IPS-18a (cell line): ENCODE results near the gene OLR1.
"Not testable (repeated sequence)": the region's sequence is repeated elsewhere in the genome, so short reads cannot be mapped to it uniquely, and the experiment has no call there.

Experiments used
- H3K27ac ChIP-seq: one replicate; pipeline ENCODE4 v1.5.1; 2013; ENCODE audit warnings: low read length
- H3K27me3 ChIP-seq: one replicate; pipeline ENCODE4 v1.6.1; 2013; ENCODE audit warnings: mild to moderate bottlenecking, low read length; ENCODE audit not compliant: control insufficient read depth, insufficient read depth
- H3K36me3 ChIP-seq: one replicate; pipeline ENCODE4 v1.6.1; 2013; ENCODE audit warnings: low read depth, low read length; ENCODE audit not compliant: control insufficient read depth
- H3K4me1 ChIP-seq: one replicate; pipeline ENCODE4 v1.6.1; 2013; ENCODE audit warnings: low read depth, low read length; ENCODE audit not compliant: control insufficient read depth
- H3K4me3 ChIP-seq: one replicate; pipeline ENCODE4 v1.5.1; 2013; ENCODE audit warnings: low read length
- H3K9ac ChIP-seq: one replicate; pipeline ENCODE4 v1.6.1; 2013; ENCODE audit warnings: mild to moderate bottlenecking, low read length, moderate library complexity
- H3K9me3 ChIP-seq: one replicate; pipeline ENCODE4 v1.6.1; 2013; ENCODE audit warnings: low read depth, low read length; ENCODE audit not compliant: control insufficient read depth

Gene OLR1

DNA sequence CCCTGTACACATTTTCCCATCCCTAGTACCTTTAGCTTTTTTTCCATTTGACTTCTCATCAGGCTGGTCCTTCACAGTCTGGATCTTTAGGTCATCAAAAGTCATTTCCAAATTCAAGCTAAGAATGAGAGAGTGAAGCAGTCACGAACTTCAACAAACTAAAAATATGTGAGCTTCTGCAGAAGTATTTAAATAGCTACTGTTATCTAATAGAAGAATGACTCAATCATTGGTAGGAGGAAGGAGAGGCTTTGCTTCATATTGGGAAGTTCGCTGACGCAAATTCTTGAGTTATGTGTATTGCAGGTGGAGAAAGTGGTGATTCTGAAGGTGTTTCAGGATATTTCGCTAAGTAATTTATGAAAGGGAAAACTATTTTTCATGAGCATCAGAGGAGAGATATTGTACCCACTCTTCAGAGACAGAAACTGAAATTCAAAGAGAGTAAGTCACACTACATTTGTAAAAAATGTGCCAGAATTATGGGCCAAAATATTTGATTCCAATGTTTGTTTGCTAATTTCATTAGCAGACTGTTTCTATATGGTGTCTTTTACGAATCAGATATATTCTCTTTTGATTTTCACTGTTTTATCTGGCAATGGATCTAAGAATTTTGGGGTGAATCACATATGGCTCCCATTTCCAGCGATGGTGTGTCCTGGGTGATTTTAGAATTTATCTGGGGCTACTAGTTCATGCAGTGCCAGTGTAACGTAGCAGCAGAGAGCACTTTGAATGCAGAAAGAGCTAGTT, at the start of gene OLR1:
Gene OLR1 (minus strand): TSS at position 160 of the 756 bp plus-strand sequence. CDS start 55 bp downstream, at position 105.
- Histone ChIP-seq H3K27me3 (no peaks in the 10 kb centered on the region), H3K4me3 (no peak within 1 kb of the TSS), H3K9ac (no peak within 1 kb of the TSS), H3K27ac (no peak within 1 kb of the TSS), H3K4me1 (no peaks in the 10 kb centered on the region), H3K9me3 (no peaks in the 10 kb centered on the region), H3K36me3 (no peaks in the 10 kb centered on the region)

DNA sequence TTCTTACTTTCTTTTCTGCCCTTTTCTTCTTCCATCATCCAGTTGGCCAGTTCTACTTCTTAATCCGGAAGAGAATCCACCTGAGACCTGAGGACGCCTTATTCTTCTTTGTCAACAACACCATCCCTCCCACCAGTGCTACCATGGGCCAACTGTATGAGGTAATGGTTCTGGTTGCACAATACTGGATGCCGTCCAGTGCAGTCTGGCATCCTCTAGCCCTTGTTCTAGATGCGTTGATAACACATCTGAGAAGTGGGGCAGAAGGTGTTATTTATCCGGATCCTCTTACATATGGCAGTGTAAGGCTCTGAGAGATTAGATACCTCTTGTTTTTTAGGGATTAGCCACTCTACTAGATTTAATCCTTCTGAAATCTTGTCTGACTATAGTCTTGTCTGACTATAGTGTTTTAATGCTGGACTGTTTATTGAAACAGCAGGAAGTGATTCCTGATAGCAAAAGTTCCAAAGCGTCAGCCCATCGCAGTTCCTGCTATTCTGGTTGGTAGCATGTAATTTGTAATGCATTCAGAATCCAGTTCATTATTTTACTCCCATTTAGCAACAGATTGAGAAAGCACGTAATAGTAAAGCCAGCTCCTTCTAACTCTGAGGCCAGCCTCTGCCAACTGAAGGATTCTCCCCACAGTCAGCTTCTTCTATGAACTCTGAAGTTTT, 48.6 kb upstream of the OLR1 start:
- H3K9me3 ChIP-seq = no peaks in the 10 kb centered on the region
- H3K4me1 ChIP-seq = peaks cover 4% of the 10 kb centered on the region
- H3K9ac ChIP-seq = no peak overlapping the region
- no peaks in the 10 kb centered on the region for H3K27me3 ChIP-seq
- peaks cover 46% of the 10 kb centered on the region for H3K36me3 ChIP-seq
- no peak overlapping the region for H3K4me3 ChIP-seq
- H3K27ac ChIP-seq = no peak overlapping the region

DNA sequence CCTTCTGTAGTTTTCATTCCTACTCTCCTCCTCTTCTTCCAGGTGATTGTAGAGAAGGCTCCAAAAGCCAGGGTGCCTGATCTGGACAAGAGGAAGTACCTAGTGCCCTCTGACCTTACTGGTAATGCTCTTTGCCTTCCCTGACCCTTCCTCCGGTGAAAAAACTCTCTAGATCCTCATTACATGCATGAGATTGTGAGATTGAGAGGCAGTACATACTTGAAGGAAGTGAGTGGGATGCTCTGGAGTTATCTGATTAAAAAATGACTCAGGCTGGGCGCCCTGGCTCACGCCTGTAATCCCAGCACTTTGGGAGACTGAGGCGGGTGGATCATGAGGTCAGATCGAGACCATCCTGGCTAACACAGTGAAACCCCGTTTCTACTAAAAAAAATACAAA, 46.1 kb upstream of the OLR1 start:
- Histone ChIP-seq H3K9ac (no peak overlapping the region), H3K36me3 (peaks cover 36% of the 10 kb centered on the region), H3K27ac (no peak overlapping the region), H3K4me1 (peaks cover 20% of the 10 kb centered on the region), H3K27me3 (peaks cover 15% of the 10 kb centered on the region), H3K4me3 (no peak overlapping the region), H3K9me3 (no peaks in the 10 kb centered on the region)

DNA sequence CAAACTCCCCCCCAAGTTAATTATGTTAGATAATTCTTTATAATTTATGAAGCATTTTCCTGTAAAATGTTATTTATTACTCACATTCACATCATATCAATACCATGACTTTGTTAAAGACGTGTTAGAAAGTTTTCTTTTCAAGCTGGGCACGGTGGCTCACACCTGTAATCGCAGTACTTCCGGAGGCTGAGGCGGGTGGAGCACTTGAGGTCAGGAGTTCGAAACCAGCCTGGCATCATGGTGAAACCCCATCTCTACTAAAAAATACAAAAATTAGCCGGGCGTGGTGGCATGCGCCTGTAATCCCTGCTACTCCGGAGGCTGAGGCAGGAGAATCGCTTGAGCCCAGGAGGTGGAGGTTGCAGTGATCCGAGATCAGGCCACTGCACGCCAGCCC, 44.0 kb upstream of the OLR1 start:
- not testable (repeated sequence) for H3K27ac ChIP-seq, H3K4me3 ChIP-seq, H3K9ac ChIP-seq, H3K9me3 ChIP-seq
- peaks cover 17% of the 10 kb centered on the region for H3K36me3 ChIP-seq
- peaks cover 15% of the 10 kb centered on the region for H3K27me3 ChIP-seq
- H3K4me1 ChIP-seq = peaks cover 20% of the 10 kb centered on the region

DNA sequence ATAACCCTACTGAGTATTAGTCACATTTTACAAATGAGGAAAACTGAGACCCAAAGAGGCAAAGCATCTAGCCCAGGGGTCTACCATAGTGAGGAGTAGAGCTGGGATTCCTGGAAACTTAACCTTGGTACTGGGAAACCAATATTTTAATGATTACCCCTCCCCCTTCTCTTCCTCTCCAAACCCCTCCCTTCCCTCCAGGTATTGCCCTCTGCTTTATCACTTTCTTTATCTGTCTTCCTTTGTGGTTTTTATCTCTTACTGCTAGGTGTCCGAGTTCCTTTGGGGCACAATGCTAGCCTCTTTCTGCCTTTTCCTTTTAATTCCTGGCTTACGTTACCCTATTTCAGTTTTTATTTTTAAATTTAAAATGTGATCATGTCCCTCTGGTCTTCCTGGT, 43.5 kb upstream of the OLR1 start:
- Histone ChIP-seq H3K27me3 (peaks cover 15% of the 10 kb centered on the region), H3K27ac (no peak overlapping the region), H3K9ac (no peak overlapping the region), H3K36me3 (peaks cover 12% of the 10 kb centered on the region), H3K4me1 (peaks cover 20% of the 10 kb centered on the region), H3K9me3 (no peaks in the 10 kb centered on the region), H3K4me3 (peak overlapping the region; percentile 95)

DNA sequence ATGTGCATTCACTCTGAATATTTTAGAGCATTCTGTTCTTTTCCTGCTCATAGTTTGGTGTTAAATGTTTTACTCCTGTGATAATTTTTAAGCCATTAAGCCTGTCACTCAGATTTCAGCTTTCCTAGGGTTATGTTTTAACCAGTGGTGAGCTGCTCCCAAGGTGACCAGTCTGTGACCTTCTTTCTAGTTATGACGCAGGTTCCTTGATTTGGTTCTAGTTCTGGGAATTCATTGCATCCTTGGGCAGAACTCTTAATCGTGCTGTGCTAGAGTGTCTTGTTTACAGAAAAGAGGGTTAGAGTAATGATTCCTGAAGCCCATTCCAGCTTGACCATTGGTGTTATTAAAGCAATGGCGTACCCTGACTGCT, 42.9 kb upstream of the OLR1 start:
- H3K9me3 ChIP-seq = no peaks in the 10 kb centered on the region
- H3K4me1 ChIP-seq = peaks cover 20% of the 10 kb centered on the region
- H3K4me3 ChIP-seq = peak overlapping the region; percentile 95
- no peak overlapping the region for H3K27ac ChIP-seq
- H3K36me3 ChIP-seq = peaks cover 6% of the 10 kb centered on the region
- peaks cover 15% of the 10 kb centered on the region for H3K27me3 ChIP-seq
- H3K9ac ChIP-seq = no peak overlapping the region

DNA sequence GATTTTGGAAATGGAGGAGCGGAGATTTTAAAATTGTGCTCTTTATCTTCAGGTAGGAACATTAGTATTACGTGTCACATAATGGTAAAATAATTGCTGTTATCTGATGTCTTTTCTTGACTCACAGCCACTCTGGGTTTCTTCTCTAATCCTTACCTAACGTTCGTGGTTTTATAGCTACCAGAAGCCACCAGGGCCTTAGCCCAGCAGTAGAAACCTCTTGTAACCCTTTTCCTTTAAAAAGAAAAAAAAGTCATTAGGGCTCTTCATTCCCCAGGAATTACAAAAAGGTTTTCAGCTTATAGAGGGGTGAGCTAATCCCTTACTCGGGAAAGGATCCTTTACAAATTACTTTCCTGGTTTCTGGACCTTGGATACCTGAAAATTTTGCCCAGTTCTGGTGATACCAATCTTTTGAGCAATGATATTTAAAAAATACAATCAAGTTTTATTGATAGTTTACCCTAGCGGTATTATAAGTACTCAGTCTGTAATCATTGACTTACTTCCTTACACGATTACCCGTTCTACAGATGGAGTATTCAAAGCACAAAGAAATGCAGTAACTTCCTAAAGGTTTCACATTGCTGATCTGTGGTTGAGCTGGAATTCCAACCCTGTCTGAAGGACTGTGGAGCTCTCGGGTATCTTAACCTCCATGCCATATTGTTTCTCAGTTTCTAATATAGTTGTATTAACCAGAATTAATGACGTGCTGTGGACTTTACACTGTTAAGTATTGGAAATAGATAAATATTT, 42.4 kb upstream of the OLR1 start:
- Histone ChIP-seq H3K36me3 (peaks cover 3% of the 10 kb centered on the region), H3K4me1 (peaks cover 20% of the 10 kb centered on the region), H3K9ac (peak overlapping the region; percentile 84), H3K9me3 (no peaks in the 10 kb centered on the region), H3K27ac (no peak overlapping the region), H3K4me3 (peak overlapping the region; percentile 95), H3K27me3 (peaks cover 15% of the 10 kb centered on the region)

DNA sequence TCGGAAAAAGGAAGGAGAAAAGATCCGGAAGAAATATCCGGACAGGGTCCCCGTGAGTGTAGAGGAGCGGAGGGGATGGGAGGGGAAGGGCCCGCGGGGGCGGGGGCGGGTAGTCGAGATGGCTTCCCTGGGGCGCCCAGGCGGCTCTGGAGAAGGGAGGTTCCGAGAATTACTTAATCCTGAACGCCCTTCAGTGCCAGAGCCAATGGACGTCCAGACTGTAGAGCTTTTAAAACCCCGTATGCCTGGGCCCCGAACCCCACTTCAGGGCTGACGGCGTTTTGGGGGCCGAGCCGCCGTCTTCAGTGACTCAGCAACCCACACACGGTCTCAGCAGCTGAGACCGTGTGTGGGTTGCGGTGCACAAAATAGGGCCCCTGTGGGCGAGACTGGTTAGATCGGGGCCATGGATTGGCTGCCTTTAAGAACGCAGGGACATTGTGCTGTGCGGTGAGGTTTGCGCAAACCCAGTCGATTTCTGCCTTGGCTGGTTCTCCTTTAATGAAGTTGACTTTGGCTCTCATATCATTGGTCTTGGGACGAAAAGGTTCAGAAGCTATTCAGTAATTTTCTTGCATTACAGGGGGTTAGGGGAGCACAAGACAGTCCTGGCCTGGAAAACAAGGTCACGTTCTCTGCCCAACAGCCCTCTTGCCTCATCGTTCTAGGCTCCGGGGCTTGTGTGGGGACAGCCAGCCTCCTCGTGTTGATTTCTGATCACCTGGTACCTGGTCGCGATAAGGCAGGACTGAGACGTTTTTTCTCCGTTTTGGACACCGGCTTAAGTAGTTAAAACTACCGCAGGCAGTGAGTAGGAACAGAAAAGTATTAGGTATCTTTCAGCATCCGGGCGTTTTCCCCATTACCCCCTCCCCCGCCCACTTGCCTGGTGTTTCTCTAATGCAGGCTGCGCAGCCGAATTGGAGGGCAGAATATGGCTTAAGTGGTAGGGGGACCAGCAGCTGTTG, 41.5 kb upstream of the OLR1 start:
- peak overlapping the region; percentile 84 for H3K9ac ChIP-seq
- H3K27ac ChIP-seq = peak overlapping the region; percentile 91
- H3K9me3 ChIP-seq = no peaks in the 10 kb centered on the region
- H3K4me3 ChIP-seq = peak overlapping the region; percentile 95
- H3K4me1 ChIP-seq = peaks cover 20% of the 10 kb centered on the region
- H3K27me3 ChIP-seq = peaks cover 15% of the 10 kb centered on the region
- no peaks in the 10 kb centered on the region for H3K36me3 ChIP-seq

DNA sequence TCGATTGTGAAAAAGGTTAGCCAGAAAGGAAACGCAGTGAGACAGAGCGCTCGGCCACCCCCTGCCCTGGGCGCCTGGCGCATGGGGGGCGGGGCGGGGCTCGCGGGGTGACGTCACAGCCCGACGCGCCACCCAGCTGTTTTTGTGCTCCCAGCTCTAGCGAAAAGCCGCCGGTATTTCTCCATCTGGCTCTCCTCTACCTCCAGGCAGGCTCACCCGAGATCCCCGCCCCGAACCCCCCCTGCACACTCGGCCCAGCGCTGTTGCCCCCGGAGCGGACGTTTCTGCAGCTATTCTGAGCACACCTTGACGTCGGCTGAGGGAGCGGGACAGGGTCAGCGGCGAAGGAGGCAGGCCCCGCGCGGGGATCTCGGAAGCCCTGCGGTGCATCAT, 40.8 kb upstream of the OLR1 start, which contains the start of gene GABARAPL1:
Gene GABARAPL1 (plus strand): TSS at position 139 of the 393 bp plus-strand sequence. CDS start 253 bp downstream, at position 392.
- H3K4me3 ChIP-seq = peak within 1 kb of the TSS; percentile 95
- peaks cover 15% of the 10 kb centered on the region for H3K27me3 ChIP-seq
- peak within 1 kb of the TSS; percentile 84 for H3K9ac ChIP-seq
- H3K27ac ChIP-seq = peak within 1 kb of the TSS; percentile 91
- peaks cover 20% of the 10 kb centered on the region for H3K4me1 ChIP-seq
- H3K36me3 ChIP-seq = no peaks in the 10 kb centered on the region
- no peaks in the 10 kb centered on the region for H3K9me3 ChIP-seq

DNA sequence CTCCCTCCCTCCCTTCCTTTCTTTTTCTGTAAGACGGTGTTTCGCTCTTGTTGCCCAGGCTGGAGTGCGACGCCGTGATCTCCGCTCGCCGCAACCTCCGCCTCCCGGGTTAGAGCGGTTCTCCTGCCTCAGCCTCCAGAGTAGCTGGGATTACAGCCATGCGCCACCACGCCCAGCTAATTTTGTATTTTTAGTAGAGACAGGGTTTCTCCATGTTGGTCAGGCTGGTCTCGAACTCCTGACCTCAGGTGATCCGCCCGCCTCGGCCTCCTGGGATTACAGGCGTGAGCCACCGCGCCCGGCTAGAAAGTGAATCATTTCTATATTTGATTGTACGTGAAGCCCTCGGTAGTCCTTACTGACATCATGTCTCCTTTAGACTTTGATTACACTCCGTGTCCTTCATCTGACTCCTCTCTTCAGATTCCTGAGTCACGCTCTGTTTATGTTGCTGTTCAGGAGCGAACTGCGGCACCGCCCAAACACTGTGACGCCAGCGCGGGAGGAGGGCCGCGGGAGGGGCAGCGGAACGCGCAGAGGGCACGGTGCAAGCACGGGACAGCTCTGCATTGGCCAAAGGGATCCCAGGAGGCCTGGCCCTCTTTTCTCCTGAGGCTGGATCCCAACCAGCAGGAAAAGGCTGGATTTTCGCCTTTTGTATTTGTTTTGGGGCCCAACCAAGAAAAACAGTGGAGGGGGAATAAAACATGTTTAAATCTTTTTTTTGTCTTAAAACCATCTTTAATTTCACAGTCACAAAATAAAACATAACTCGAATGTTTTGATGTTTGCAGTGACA, 40.2 kb upstream of the OLR1 start:
- Histone ChIP-seq H3K9ac (peak overlapping the region; percentile 84), H3K4me1 (peaks cover 20% of the 10 kb centered on the region), H3K9me3 (no peaks in the 10 kb centered on the region), H3K4me3 (peak overlapping the region; percentile 95), H3K36me3 (no peaks in the 10 kb centered on the region), H3K27me3 (peaks cover 15% of the 10 kb centered on the region), H3K27ac (peak overlapping the region; percentile 91)
